Kidney (tissue), 14 donors: ENCODE measurements around the gene SULT4A1. TPM values are rescaled to one million over a fixed set of nuclear protein-coding genes. Genes with fewer than 3 reads are reported as not detected.

Experiments used
- DNase-seq, 5 donors: peaks; one replicate each; pipeline ENCODE4 v3.0.0-alpha.2; 2013 to 2020
- FAIRE-seq: peaks from 2 replicates; lab custom pipeline; 2012; peaks lifted over from hg19 to GRCh38; lab: Jason Lieb, UNC
- H3K27ac ChIP-seq, 2 donors: one replicate each; pipeline ENCODE4 v1.7.0; 2013; ENCODE audit warnings: low read depth in 2 of 2, low read length in 2 of 2, inconsistent platforms in 1 of 2
- H3K27me3 ChIP-seq: one replicate; pipeline ENCODE4 v1.7.1; 2013; ENCODE audit warnings: low read length, inconsistent platforms; ENCODE audit not compliant: control insufficient read depth, insufficient read depth
- H3K36me3 ChIP-seq, 3 donors: one replicate each; pipeline versions ENCODE4 v1.7.0 to v1.7.1; 2013; ENCODE audit warnings: low read length in 3 of 3, control low read depth in 1 of 3, inconsistent platforms in 1 of 3; ENCODE audit not compliant: insufficient read depth in 3 of 3, control insufficient read depth in 2 of 3
- H3K4me1 ChIP-seq, 3 donors: one replicate each; pipeline versions ENCODE4 v1.7.0 to v1.7.1; 2013; ENCODE audit warnings: low read length in 3 of 3, inconsistent platforms in 1 of 3, low read depth in 1 of 3; ENCODE audit not compliant: control insufficient read depth in 2 of 3, insufficient read depth in 2 of 3
- H3K4me3 ChIP-seq, 3 donors: one replicate each; pipeline versions ENCODE4 v1.7.0 to v1.8.1; 2013; ENCODE audit warnings: low read length in 3 of 3, control low read depth in 1 of 3, inconsistent platforms in 1 of 3
- H3K9ac ChIP-seq, 3 donors: one replicate each; pipeline versions ENCODE4 v1.7.0 to v1.7.1; 2013; ENCODE audit warnings: low read length in 3 of 3, control low read depth in 1 of 3, inconsistent platforms in 1 of 3
- H3K9me3 ChIP-seq, 3 donors: one replicate each; pipeline versions ENCODE4 v1.7.0 to v1.7.1; 2013; ENCODE audit warnings: low read length in 3 of 3, control low read depth in 1 of 3, inconsistent platforms in 1 of 3; ENCODE audit not compliant: control insufficient read depth in 2 of 3, insufficient read depth in 1 of 3
- intact Hi-C: fragments of 100-400 bp; cut with DNase I; formaldehyde crosslinking; loops from one replicate; pipeline ENCODE4 v1.11.1; 2022
- polyA plus RNA-seq: library from polyadenylated mRNA; stranded (reverse); fragments of 350-450 nt; fragmentation: Illumina TruSeq; extraction: RNeasy Lipid Tissue Mini Kit (QIAGEN cat#74804); gene quantifications from one replicate; pipeline ENCODE4 v1.2.3, GENCODE V29; 2014; ENCODE audit warnings: low read depth, low replicate concordance; ENCODE audit not compliant: insufficient read depth
- total RNA-seq: library from RNA; stranded (reverse); fragmentation: NEBNext Ultra II Directional; extraction: Animal tissue kit (Norgen Biotek cat#: 25700); gene quantifications from one replicate; pipeline ENCODE4 v1.2.1, GENCODE V29; 2021
- TF ChIP-seq, protein P1 (sequence below): IDR thresholded peaks from 3 replicates; pipeline ENCODE4 v1.5.1; 2012; ENCODE audit warnings: mild to moderate bottlenecking, moderate library complexity, borderline replicate concordance; ENCODE audit not compliant: insufficient read depth; ENCODE audit errors: extremely low read depth
- donor health status: control.
- donor health status: control.
- donor health status: control.
- donor health status: control.
- donor health status: control.
- donor health status: DM: yes; HTN: yes; CAD: no.
- donor health status: Normal renal cell carcinoma (clear cell type).

The SULT4A1 gene
- total and polyA plus RNA-seq, 2 donors from 2014 or later: 0.52 to 0.57 TPM

DNA sequence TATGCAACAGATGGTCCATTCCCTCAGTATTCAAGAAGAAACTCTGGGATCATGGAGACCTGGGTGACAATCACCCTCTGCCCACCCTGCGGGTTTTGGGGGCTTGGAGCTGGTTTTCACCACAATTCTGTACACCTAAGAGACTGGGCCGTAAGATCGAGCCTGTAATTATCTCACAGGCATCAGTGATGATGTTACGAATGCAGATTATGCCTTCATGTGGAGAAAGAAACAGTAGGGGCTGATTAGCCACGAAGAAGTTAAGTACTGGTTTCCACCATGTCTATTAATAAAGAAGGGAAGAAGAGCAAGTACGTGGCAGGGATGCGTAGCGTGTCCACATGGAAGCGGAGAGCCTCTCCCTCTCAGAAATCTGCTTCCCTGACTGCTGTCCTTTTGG, 44.9 kb downstream of the SULT4A1 start:
- H3K27me3 ChIP-seq: no peaks in the 10 kb centered on the region
- TF ChIP-seq, protein P1, sequence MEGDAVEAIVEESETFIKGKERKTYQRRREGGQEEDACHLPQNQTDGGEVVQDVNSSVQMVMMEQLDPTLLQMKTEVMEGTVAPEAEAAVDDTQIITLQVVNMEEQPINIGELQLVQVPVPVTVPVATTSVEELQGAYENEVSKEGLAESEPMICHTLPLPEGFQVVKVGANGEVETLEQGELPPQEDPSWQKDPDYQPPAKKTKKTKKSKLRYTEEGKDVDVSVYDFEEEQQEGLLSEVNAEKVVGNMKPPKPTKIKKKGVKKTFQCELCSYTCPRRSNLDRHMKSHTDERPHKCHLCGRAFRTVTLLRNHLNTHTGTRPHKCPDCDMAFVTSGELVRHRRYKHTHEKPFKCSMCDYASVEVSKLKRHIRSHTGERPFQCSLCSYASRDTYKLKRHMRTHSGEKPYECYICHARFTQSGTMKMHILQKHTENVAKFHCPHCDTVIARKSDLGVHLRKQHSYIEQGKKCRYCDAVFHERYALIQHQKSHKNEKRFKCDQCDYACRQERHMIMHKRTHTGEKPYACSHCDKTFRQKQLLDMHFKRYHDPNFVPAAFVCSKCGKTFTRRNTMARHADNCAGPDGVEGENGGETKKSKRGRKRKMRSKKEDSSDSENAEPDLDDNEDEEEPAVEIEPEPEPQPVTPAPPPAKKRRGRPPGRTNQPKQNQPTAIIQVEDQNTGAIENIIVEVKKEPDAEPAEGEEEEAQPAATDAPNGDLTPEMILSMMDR: no peak
- H3K9me3 ChIP-seq: no peaks in the 10 kb centered on the region
- H3K27ac ChIP-seq: no peak overlapping the region
- intact Hi-C loops: no loop called here
- H3K36me3 ChIP-seq: no peaks in the 10 kb centered on the region
- no peak overlapping the region for H3K9ac ChIP-seq
- DNase-seq (no peak), FAIRE-seq (no peak)
- peaks cover 0 to 10% (median 0%) of the 10 kb centered on the region in 3 donors for H3K4me1 ChIP-seq
- no peak overlapping the region for H3K4me3 ChIP-seq

DNA sequence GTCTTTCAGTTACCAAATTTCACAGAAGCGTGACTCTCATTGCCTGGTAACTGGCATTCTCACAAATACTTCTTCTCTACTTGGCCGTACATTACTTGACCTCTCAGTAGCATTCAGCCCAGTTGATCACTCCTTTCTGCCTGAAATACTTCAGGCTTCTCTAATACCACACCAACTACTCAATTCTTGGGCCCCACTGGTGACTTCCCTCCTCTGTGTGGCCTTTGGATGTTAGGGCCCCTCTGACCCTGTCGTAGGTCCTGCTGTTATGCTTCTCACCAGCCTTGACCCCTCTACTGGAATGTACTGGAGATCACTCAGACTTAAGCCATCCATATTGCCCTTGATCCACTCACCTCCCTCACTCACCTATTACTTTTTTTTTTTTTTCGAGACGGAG, 48.0 kb downstream of the SULT4A1 start:
- FAIRE-seq (no peak), DNase-seq (no peak)
- H3K9ac ChIP-seq: no peak overlapping the region
- H3K4me1 ChIP-seq: peaks cover 0 to 10% (median 0%) of the 10 kb centered on the region in 3 donors
- H3K27ac ChIP-seq: no peak overlapping the region
- intact Hi-C loops: no loop called here
- no peak overlapping the region for H3K4me3 ChIP-seq
- H3K36me3 ChIP-seq: no peaks in the 10 kb centered on the region
- TF ChIP-seq, protein P1: no peak
- no peaks in the 10 kb centered on the region for H3K9me3 ChIP-seq
- no peaks in the 10 kb centered on the region for H3K27me3 ChIP-seq

DNA sequence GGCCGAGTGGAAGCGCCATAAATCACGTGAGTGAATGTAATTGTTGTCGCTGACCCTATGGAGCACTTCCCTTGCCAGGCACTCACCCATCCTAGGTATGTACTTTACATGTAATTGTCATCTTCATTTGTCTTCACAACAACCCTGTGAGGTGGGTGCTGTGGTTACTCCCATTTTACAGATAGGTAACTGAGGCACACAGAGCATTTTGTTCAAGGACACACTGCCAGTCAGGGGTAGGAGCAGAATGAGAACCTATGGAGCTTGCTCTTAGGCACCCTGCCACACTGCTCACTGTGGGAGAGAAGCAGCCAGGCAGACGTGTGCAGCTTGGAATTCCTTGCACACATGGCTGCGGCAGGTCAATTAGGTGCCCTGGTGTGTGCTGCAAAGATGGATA, 49.4 kb downstream of the SULT4A1 start:
- Histone ChIP-seq H3K27me3 (no peaks in the 10 kb centered on the region), H3K4me3 (peak overlapping the region; percentile 91 to 99 (median 92)), H3K9me3 (no peaks in the 10 kb centered on the region), H3K4me1 (peaks cover 0 to 10% (median 0%) of the 10 kb centered on the region in 3 donors), H3K36me3 (no peaks in the 10 kb centered on the region), H3K9ac (peak overlapping the region; percentile 86 to 91 (median 89)), H3K27ac (peak overlapping the region in 1 of 2 donors; percentile 72)
- TF ChIP-seq, protein P1: no peak
- intact Hi-C loops: no loop called here
- DNase-seq (no peak), FAIRE-seq (no peak)
